ENCODE results near the gene ADGRG3.

The ADGRG3 gene

GRCh38 chr16:57686577-57686976 lies 18.5 kb downstream of the ADGRG3 start:
- no peak for TF ChIP-seq CTCF (IDR thresholded peaks at IDR 0.05; ENCODE audit: low read depth, low read length)
- H3K4me3 ChIP-seq (ENCODE audit: low read depth, low read length): no peak overlapping the region

- TF ChIP-seq CTCF (IDR thresholded peaks at IDR 0.05; ENCODE audit: low read depth, low read length): no peak
- H3K4me3 ChIP-seq (ENCODE audit: low read depth, low read length): no peak overlapping the region
Observed at GRCh38 chr16:57687363-57687929, 19.3 kb downstream of the ADGRG3 start.

GRCh38 chr16:57688487-57688986 lies 20.4 kb downstream of the ADGRG3 start:
- H3K4me3 ChIP-seq (ENCODE audit: low read depth, low read length): no peak overlapping the region
- no peak for TF ChIP-seq CTCF (IDR thresholded peaks at IDR 0.05; ENCODE audit: low read depth, low read length)

- no peak for TF ChIP-seq CTCF (IDR thresholded peaks at IDR 0.05; ENCODE audit: low read depth, low read length)
- H3K4me3 ChIP-seq (ENCODE audit: low read depth, low read length): no peak overlapping the region
Observed at GRCh38 chr16:57688987-57689761, 21.1 kb downstream of the ADGRG3 start.

- H3K4me3 ChIP-seq (ENCODE audit: low read depth, low read length): no peak overlapping the region
- TF ChIP-seq CTCF (IDR thresholded peaks at IDR 0.05; ENCODE audit: low read depth, low read length): no peak
Observed at GRCh38 chr16:57689762-57690558, 21.9 kb downstream of the ADGRG3 start.

GRCh38 chr16:57690782-57691471 lies 22.8 kb downstream of the ADGRG3 start:
- H3K4me3 ChIP-seq (ENCODE audit: low read depth, low read length): no peak overlapping the region
- TF ChIP-seq CTCF (IDR thresholded peaks at IDR 0.05; ENCODE audit: low read depth, low read length): no peak
